GM23338 (cell line): ENCODE results near the gene UBXN11. TPM values are rescaled to one million over a fixed set of nuclear protein-coding genes. Genes with fewer than 3 reads are reported as not detected.

Source experiments
- ATAC-seq: fragments of 200-7000 bp; cut with Tn5 transposase; 3 replicates; pipeline ENCODE4 v1.9.1; 2020
- DNase-seq: peaks from one replicate; pipeline ENCODE4 v3.0.0-alpha.2; 2015; ENCODE audit warnings: low spot score
- H2AFZ ChIP-seq: fragments of 200-600 bp; sonication (generic); 2 replicates; pipeline ENCODE4 v1.8.0; 2016; ENCODE audit warnings: antibody characterized with exemption, mild to moderate bottlenecking, moderate library complexity
- H3F3A ChIP-seq: fragments of 200-600 bp; sonication (generic); replicated peaks from 2 replicates; pipeline ENCODE4 v1.8.0; 2017; ENCODE audit warnings: antibody characterized with exemption, mixed run types, low read depth
- H3K27ac ChIP-seq: fragments of 200-600 bp; sonication (generic); 2 replicates; pipeline ENCODE4 v1.6.1; 2016; ENCODE audit warnings: low read depth
- H3K27me3 ChIP-seq: fragments of 200-600 bp; sonication (generic); 2 replicates; pipeline ENCODE4 v1.8.0; 2016; ENCODE audit warnings: mild to moderate bottlenecking, mixed run types, moderate library complexity; ENCODE audit not compliant: insufficient read depth
- H3K36me3 ChIP-seq: fragments of 200-600 bp; sonication (generic); 2 replicates; pipeline ENCODE4 v1.8.0; 2016; ENCODE audit warnings: mild to moderate bottlenecking; ENCODE audit not compliant: insufficient read depth
- H3K4me1 ChIP-seq: fragments of 200-600 bp; sonication (generic); 2 replicates; pipeline ENCODE4 v1.8.0; 2016; ENCODE audit warnings: mild to moderate bottlenecking, moderate library complexity; ENCODE audit not compliant: insufficient read depth
- H3K4me2 ChIP-seq: fragments of 200-600 bp; sonication (generic); 2 replicates; pipeline ENCODE4 v1.7.1; 2017; ENCODE audit warnings: mixed run types
- H3K4me3 ChIP-seq: fragments of 200-600 bp; sonication (generic); 2 replicates; pipeline ENCODE4 v1.6.1; 2016; ENCODE audit warnings: mixed run types
- H3K79me2 ChIP-seq: fragments of 200-600 bp; sonication (generic); replicated peaks from 2 replicates; pipeline ENCODE4 v1.8.0; 2017; ENCODE audit warnings: mild to moderate bottlenecking; ENCODE audit not compliant: insufficient read depth
- H3K9me2 ChIP-seq: fragments of 200-600 bp; sonication (generic); 2 replicates; pipeline ENCODE4 v1.8.0; 2017; ENCODE audit not compliant: insufficient read depth
- H4K20me1 ChIP-seq: fragments of 200-600 bp; sonication (generic); replicated peaks from 2 replicates; pipeline ENCODE4 v1.8.0; 2017; ENCODE audit warnings: mild to moderate bottlenecking; ENCODE audit not compliant: insufficient read depth
- H3K27ac Mint-ChIP-seq: 2 replicates; pipeline ENCODE4 v1.8.0; 2020; ENCODE audit warnings: inconsistent platforms, mild to moderate bottlenecking, moderate library complexity, mixed read lengths
- H3K27me3 Mint-ChIP-seq: 3 replicates; pipeline ENCODE4 v1.8.0; 2022; ENCODE audit warnings: low read depth, mild to moderate bottlenecking, moderate library complexity, mixed read lengths, inconsistent platforms; ENCODE audit not compliant: insufficient read depth, poor library complexity
- H3K36me3 Mint-ChIP-seq: 3 replicates; pipeline ENCODE4 v1.8.0; 2021; ENCODE audit warnings: low read depth, mild to moderate bottlenecking, inconsistent platforms, moderate library complexity, mixed read lengths
- H3K4me1 Mint-ChIP-seq: 3 replicates; pipeline ENCODE4 v1.8.0; 2020; ENCODE audit warnings: mild to moderate bottlenecking, inconsistent platforms, mixed read lengths
- H3K4me3 Mint-ChIP-seq: 3 replicates; pipeline ENCODE4 v1.8.0; 2021; ENCODE audit warnings: moderate library complexity, mild to moderate bottlenecking, inconsistent platforms, mixed read lengths
- H3K9me3 Mint-ChIP-seq: 3 replicates; pipeline ENCODE4 v1.8.0; 2020; ENCODE audit warnings: moderate library complexity, mild to moderate bottlenecking, inconsistent platforms, mixed read lengths
- CREB1 ChIP-seq: fragments of 250-450 bp; sonication (Bioruptor Pico); IDR thresholded peaks from 2 replicates; pipeline ENCODE4 v1.5.0; 2020; ENCODE audit warnings: low read depth, mild to moderate bottlenecking, moderate library complexity
- CTCF ChIP-seq, 2 experiments: fragments of 200-600 bp in 1 of 2; sonication (generic) in 1 of 2; conservative IDR thresholded peaks; 2 replicates each; pipeline versions ENCODE4 v1.5.1 to v1.6.1; 2016 to 2017; ENCODE audit warnings: antibody characterized with exemption in 2 of 2, low read depth in 2 of 2, mild to moderate bottlenecking in 2 of 2, moderate library complexity in 1 of 2
- ETS1 ChIP-seq: IDR thresholded peaks from 2 replicates; pipeline ENCODE4 v1.6.1; 2016; ENCODE audit warnings: antibody characterized with exemption
- EZH2 ChIP-seq: fragments of 200-600 bp; sonication (generic); IDR thresholded peaks from one replicate; pipeline ENCODE4 v1.8.0; 2017; ENCODE audit warnings: antibody characterized with exemption, mild to moderate bottlenecking, low read depth; ENCODE audit not compliant: unreplicated experiment
- JUNB ChIP-seq: IDR thresholded peaks from one replicate; pipeline ENCODE4 v1.6.1; 2016; ENCODE audit warnings: antibody characterized with exemption; ENCODE audit not compliant: unreplicated experiment
- NANOG ChIP-seq: IDR thresholded peaks from 2 replicates; pipeline ENCODE4 v1.6.1; 2016; ENCODE audit warnings: antibody characterized with exemption, borderline replicate concordance
- REST ChIP-seq: IDR thresholded peaks from one replicate; pipeline ENCODE4 v1.6.1; 2018; ENCODE audit warnings: antibody characterized with exemption; ENCODE audit not compliant: unreplicated experiment
- STAT1 ChIP-seq: IDR thresholded peaks from one replicate; pipeline ENCODE4 v1.6.1; 2016; ENCODE audit warnings: antibody characterized with exemption; ENCODE audit not compliant: unreplicated experiment
- ZNF331 ChIP-seq: fragments of 250-450 bp; sonication (Bioruptor Pico); IDR thresholded peaks from 2 replicates; pipeline ENCODE4 v1.5.0; 2020; ENCODE audit warnings: low read depth, mild to moderate bottlenecking, moderate library complexity
- polyA plus RNA-seq: library from polyadenylated mRNA; unstranded; fragments of >200 nt; fragmentation: Nextera tagmentation; extraction: Ambion mirVana; gene quantifications from 2 replicates; pipeline ENCODE4 v1.2.1, GENCODE V29; 2016
- total RNA-seq: library from RNA; depleted of rRNA; stranded (reverse); fragments of >200 nt; shearing (Covaris generic); gene quantifications from 2 replicates; pipeline ENCODE4 v1.2.3, GENCODE V29; 2014

UBXN11 gene
- total and polyA plus RNA-seq, 2 experiments from 2014 or later: 8.0 to 8.3 TPM

GRCh38 chr1:26259005-26259404, 47.4 kb downstream of the UBXN11 start:
- Mint-ChIP-seq H3K27me3 (peaks cover 4% of the 10 kb centered on the region), H3K27ac (no peak overlapping the region), H3K4me3 (no peak overlapping the region), H3K36me3 (peaks cover 86% of the 10 kb centered on the region), H3K9me3 (no peaks in the 10 kb centered on the region), H3K4me1 (no peaks in the 10 kb centered on the region)
- H3K4me3 ChIP-seq: no peak overlapping the region
- H3K4me1 ChIP-seq: no peaks in the 10 kb centered on the region
- no peak overlapping the region for H2AFZ ChIP-seq
- H3K79me2 ChIP-seq: peaks cover 2% of the 10 kb centered on the region; the same call in 1 of the 2 replicates
- DNase-seq (no peak), ATAC-seq (no peak)
- H4K20me1 ChIP-seq: peaks cover 32% of the 10 kb centered on the region
- peaks cover 70% of the 10 kb centered on the region for H3K36me3 ChIP-seq
- TF ChIP-seq NANOG (no peak), CTCF (conservative IDR thresholded peaks at IDR 0.05; ENCODE audit: low read depth in 2 of 2) (no peak), EZH2 (no peak), ZNF331 (CRISPR knock-in tag) (no peak), CREB1 (no peak), ETS1 (no peak), JUNB (no peak), REST (no peak), STAT1 (no peak)
- no peaks in the 10 kb centered on the region for H3K9me2 ChIP-seq
- no peak overlapping the region for H3K27ac ChIP-seq
- H3K27me3 ChIP-seq: no peaks in the 10 kb centered on the region
- H3F3A ChIP-seq: no peaks in the 10 kb centered on the region
- no peak overlapping the region for H3K4me2 ChIP-seq

GRCh38 chr1:26257222-26257621, 49.2 kb downstream of the UBXN11 start:
- peaks cover 32% of the 10 kb centered on the region for H4K20me1 ChIP-seq
- Mint-ChIP-seq H3K9me3 (no peaks in the 10 kb centered on the region), H3K36me3 (peaks cover 80% of the 10 kb centered on the region), H3K4me3 (no peak overlapping the region), H3K27me3 (peaks cover 4% of the 10 kb centered on the region), H3K4me1 (no peaks in the 10 kb centered on the region), H3K27ac (no peak overlapping the region)
- H3K36me3 ChIP-seq: peaks cover 61% of the 10 kb centered on the region
- no peak overlapping the region for H3K27ac ChIP-seq
- H3K79me2 ChIP-seq: peaks cover 19% of the 10 kb centered on the region
- no peaks in the 10 kb centered on the region for H3K9me2 ChIP-seq
- H3F3A ChIP-seq: no peaks in the 10 kb centered on the region
- H3K4me3 ChIP-seq: no peak overlapping the region
- no peak for DNase-seq
- H3K27me3 ChIP-seq: no peaks in the 10 kb centered on the region
- H3K4me2 ChIP-seq: no peak overlapping the region
- no peaks in the 10 kb centered on the region for H3K4me1 ChIP-seq
- ATAC-seq: no peak
- H2AFZ ChIP-seq: no peak overlapping the region
- TF ChIP-seq CREB1 (no peak), ZNF331 (CRISPR knock-in tag) (no peak), CTCF (conservative IDR thresholded peaks at IDR 0.05; ENCODE audit: low read depth in 2 of 2) (no peak), EZH2 (no peak)
